ENCODE measurements around the gene VDAC1. TPM values are rescaled to one million over a fixed set of nuclear protein-coding genes. Genes with fewer than 3 reads are reported as not detected.
"Not testable (repeated sequence)": the region's sequence is repeated elsewhere in the genome, so short reads cannot be mapped to it uniquely, and the experiment has no call there.

VDAC1 gene
- total and polyA plus RNA-seq, 2 experiments from 2014 or later, result 216 to 282 TPM

DNA sequence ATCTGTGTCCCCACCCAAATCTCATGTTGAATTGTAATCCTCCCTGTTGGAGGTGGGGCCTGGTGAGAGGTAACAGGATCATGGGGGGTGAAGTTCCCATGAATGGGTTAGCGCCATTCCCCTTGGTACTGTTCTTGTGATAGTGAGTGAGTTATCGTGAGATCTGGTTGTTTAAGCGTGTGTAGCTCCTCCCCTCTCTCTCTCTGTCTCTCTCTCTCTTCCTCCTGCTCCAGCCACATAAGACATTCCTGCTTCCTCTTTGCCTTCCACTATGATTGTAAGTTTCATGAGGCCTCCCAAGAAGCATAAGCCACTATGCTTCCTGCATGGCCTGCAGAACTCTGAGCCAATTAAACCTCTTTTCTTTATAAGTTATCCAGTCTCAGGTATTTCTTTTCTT is 65.1 kb downstream of the VDAC1 start:
- Histone ChIP-seq H3K27me3 (no peaks in the 10 kb centered on the region), H4K20me1 (ENCODE audit: insufficient read depth, poor library complexity, severe bottlenecking) (no peaks in the 10 kb centered on the region), H3K79me2 (no peaks in the 10 kb centered on the region), H3K27ac (peak overlapping the region; percentile 54), H3K9me3 (ENCODE audit: low read depth) (no peaks in the 10 kb centered on the region), H3K4me2 (no peak overlapping the region), H3K4me1 (ENCODE audit: insufficient read depth) (peaks cover 8% of the 10 kb centered on the region), H2AFZ (no peak overlapping the region), H3K9me2 (replicated peaks; ENCODE audit: insufficient read depth) (no peaks in the 10 kb centered on the region), H3K36me3 (replicated peaks; ENCODE audit: insufficient read depth, low read depth) (no peaks in the 10 kb centered on the region), H3K4me3 (no peak overlapping the region)
- no peak for DNase-seq (ENCODE audit: low spot score)
- TF ChIP-seq EZH2phosphoT487 (IDR thresholded peaks at IDR 0.05; ENCODE audit: low read depth, severe bottlenecking, unreplicated experiment), result no peak
- no peak for TF ChIP-seq EZH2 (IDR thresholded peaks at IDR 0.05; ENCODE audit: borderline replicate concordance)
- TF ChIP-seq, protein P1, sequence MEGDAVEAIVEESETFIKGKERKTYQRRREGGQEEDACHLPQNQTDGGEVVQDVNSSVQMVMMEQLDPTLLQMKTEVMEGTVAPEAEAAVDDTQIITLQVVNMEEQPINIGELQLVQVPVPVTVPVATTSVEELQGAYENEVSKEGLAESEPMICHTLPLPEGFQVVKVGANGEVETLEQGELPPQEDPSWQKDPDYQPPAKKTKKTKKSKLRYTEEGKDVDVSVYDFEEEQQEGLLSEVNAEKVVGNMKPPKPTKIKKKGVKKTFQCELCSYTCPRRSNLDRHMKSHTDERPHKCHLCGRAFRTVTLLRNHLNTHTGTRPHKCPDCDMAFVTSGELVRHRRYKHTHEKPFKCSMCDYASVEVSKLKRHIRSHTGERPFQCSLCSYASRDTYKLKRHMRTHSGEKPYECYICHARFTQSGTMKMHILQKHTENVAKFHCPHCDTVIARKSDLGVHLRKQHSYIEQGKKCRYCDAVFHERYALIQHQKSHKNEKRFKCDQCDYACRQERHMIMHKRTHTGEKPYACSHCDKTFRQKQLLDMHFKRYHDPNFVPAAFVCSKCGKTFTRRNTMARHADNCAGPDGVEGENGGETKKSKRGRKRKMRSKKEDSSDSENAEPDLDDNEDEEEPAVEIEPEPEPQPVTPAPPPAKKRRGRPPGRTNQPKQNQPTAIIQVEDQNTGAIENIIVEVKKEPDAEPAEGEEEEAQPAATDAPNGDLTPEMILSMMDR (IDR thresholded peaks at IDR 0.05; ENCODE audit: poor library complexity), result no peak
- 95% methylated on average over 3 of the region's 3 CpGs for WGBS (ENCODE audit: low lambda C conversion rate, missing lambda C conversion rate)

DNA sequence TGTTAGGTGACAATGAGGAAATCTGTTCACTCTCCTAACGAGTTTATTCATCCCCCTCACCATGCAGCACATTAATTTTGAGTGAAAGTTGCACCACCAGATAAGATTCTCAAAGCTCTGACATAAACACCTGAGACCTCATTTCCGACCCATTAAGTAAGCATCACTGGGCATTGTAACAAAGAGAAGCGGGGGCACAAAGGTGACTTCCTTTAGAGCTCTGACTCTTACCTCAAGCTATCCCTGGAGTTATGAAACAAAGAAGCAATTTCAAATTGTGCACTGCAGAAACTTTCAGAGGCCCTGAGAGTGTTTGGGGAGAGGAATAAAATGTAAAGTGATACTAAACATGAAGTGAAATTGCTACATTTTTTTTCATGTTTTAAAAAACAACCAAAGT is 65.8 kb downstream of the VDAC1 start:
- H3K4me2 ChIP-seq, result no peak overlapping the region
- 67% methylated on average over 3 of the region's 3 CpGs for WGBS (ENCODE audit: low lambda C conversion rate, missing lambda C conversion rate)
- no peaks in the 10 kb centered on the region for H3K9me3 ChIP-seq (ENCODE audit: low read depth)
- peak overlapping the region; percentile 54 for H3K27ac ChIP-seq
- H3K27me3 ChIP-seq, result no peaks in the 10 kb centered on the region
- no peaks in the 10 kb centered on the region for H4K20me1 ChIP-seq (ENCODE audit: insufficient read depth, poor library complexity, severe bottlenecking)
- no peak for TF ChIP-seq EZH2 (IDR thresholded peaks at IDR 0.05; ENCODE audit: borderline replicate concordance)
- TF ChIP-seq, protein P1 (IDR thresholded peaks at IDR 0.05; ENCODE audit: poor library complexity), result no peak
- TF ChIP-seq EZH2phosphoT487 (IDR thresholded peaks at IDR 0.05; ENCODE audit: low read depth, severe bottlenecking, unreplicated experiment), result no peak
- H3K79me2 ChIP-seq, result no peaks in the 10 kb centered on the region
- no peak overlapping the region for H3K4me3 ChIP-seq
- no peaks in the 10 kb centered on the region for H3K36me3 ChIP-seq (replicated peaks; ENCODE audit: insufficient read depth, low read depth)
- no peak for DNase-seq (ENCODE audit: low spot score)
- no peak overlapping the region for H2AFZ ChIP-seq
- peaks cover 8% of the 10 kb centered on the region for H3K4me1 ChIP-seq (ENCODE audit: insufficient read depth)
- no peaks in the 10 kb centered on the region for H3K9me2 ChIP-seq (replicated peaks; ENCODE audit: insufficient read depth)

DNA sequence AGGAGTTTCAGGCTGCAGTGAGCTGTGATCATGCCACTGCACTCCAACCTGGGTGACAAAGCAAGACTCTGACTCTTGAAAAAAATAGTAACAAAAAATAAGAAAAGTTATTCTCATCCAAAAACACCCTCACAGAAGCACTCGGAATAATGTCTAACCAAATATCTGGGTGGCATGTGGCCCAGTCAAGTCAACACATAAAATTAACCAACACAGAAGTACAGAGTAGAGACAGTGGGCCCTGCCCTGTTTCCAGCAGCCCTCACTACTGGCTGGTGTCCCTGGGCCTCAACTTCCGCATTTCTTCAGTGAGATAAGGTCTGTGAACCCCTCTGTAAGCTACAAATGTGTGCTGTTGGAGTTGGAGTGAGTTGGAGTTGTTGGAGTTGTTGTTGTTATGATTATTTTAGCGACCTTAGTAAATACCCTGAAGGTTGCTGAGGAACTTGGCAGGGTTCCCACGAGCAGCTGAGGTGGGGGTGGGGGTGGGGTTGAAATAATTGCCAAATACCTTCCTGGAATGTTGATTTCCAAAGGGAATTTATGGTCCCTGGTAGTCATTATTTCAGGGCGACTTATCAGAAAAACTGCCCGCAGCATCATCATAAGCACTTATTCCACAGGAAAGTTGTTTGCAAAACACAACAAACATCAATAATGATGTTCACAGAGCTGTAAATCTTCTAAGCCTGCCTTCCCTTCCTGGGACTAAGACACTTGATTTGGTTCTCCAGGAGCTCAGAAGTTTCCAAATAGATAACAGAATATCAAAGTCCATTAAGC is 66.5 kb downstream of the VDAC1 start:
- Histone ChIP-seq H3K79me2 (no peaks in the 10 kb centered on the region), H3K36me3 (replicated peaks; ENCODE audit: insufficient read depth, low read depth) (no peaks in the 10 kb centered on the region), H2AFZ (no peak overlapping the region), H3K27ac (peak overlapping the region; percentile 54), H3K4me3 (no peak overlapping the region), H3K27me3 (no peaks in the 10 kb centered on the region), H3K4me2 (no peak overlapping the region), H3K9me2 (replicated peaks; ENCODE audit: insufficient read depth) (no peaks in the 10 kb centered on the region), H3K4me1 (ENCODE audit: insufficient read depth) (peaks cover 8% of the 10 kb centered on the region), H3K9me3 (ENCODE audit: low read depth) (no peaks in the 10 kb centered on the region), H4K20me1 (ENCODE audit: insufficient read depth, poor library complexity, severe bottlenecking) (no peaks in the 10 kb centered on the region)
- no peak for TF ChIP-seq EZH2phosphoT487 (IDR thresholded peaks at IDR 0.05; ENCODE audit: low read depth, severe bottlenecking, unreplicated experiment)
- TF ChIP-seq, protein P1 (IDR thresholded peaks at IDR 0.05; ENCODE audit: poor library complexity), result no peak
- TF ChIP-seq EZH2 (IDR thresholded peaks at IDR 0.05; ENCODE audit: borderline replicate concordance), result no peak
- peak; percentile 32 for DNase-seq (ENCODE audit: low spot score)
- WGBS (ENCODE audit: low lambda C conversion rate, missing lambda C conversion rate), result 46% methylated on average over 6 of the region's 6 CpGs

DNA sequence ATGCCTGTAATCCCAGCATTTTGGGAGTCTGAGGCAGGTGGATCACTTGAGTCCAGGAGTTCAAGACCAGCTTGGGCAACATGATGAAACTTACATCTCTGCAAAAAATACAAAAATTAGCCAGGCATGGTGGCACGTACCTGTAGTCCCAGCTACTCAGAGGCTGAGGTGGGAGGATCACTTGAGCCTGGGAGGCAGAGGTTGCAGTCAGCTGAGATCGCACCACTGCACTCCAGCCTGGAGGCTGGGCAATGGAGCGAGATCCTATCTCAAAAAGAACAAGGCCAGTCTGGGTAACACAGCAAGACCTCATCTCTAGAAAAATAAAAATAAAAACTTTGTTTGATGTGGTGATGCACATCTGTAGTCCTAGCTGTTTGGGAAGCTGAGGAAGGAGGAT is 67.1 kb downstream of the VDAC1 start:
- H2AFZ ChIP-seq; H3K4me2 ChIP-seq; H4K20me1 ChIP-seq (ENCODE audit: insufficient read depth, poor library complexity, severe bottlenecking); H3K4me3 ChIP-seq; H3K9me3 ChIP-seq (ENCODE audit: low read depth); H3K79me2 ChIP-seq; H3K36me3 ChIP-seq (replicated peaks; ENCODE audit: insufficient read depth, low read depth); DNase-seq (ENCODE audit: low spot score); H3K4me1 ChIP-seq (ENCODE audit: insufficient read depth); H3K27me3 ChIP-seq; H3K9me2 ChIP-seq (replicated peaks; ENCODE audit: insufficient read depth): not testable (repeated sequence)
- H3K27ac ChIP-seq, result peak overlapping the region; percentile 54
- 92% methylated on average over 3 of the region's 3 CpGs for WGBS (ENCODE audit: low lambda C conversion rate, missing lambda C conversion rate)
